Keratinocyte (primary cell): ENCODE results near the gene MRPL52.

Experiments used
- CTCF ChIP-seq, 3 experiments: IDR thresholded peaks in 1 of 3; conservative IDR thresholded peaks in 1 of 3; optimal IDR thresholded peaks in 1 of 3; 2 replicates in 2 of 3; 3 replicates in 1 of 3; pipeline versions ENCODE3 to v1.5.1; 2011; ENCODE audit warnings: low read length in 3 of 3, mild to moderate bottlenecking in 3 of 3, moderate library complexity in 2 of 3, control low read depth in 1 of 3, inconsistent platforms in 1 of 3; ENCODE audit not compliant: insufficient read depth in 2 of 3; ENCODE audit errors: extremely low read depth in 1 of 3
- EZH2 ChIP-seq: IDR thresholded peaks from one replicate; pipeline ENCODE4 v1.6.1; 2012; ENCODE audit warnings: inconsistent platforms, mild to moderate bottlenecking, low read length, moderate library complexity

- TF ChIP-seq EZH2 (no peak), CTCF (optimal IDR thresholded peaks at IDR 0.05 in 1 of 3, IDR thresholded peaks at IDR 0.05 in 1 of 3, conservative IDR thresholded peaks at IDR 0.05 in 1 of 3; ENCODE audit: extremely low read depth in 1 of 3, insufficient read depth in 2 of 3, low read length in 3 of 3) (no peak)
Measured at GRCh38 chr14:22813145-22813544, 16.5 kb upstream of the MRPL52 start.
